IMR-90 (cell line): Measurements from ENCODE around the gene GLCCI1. TPM values are rescaled to one million over a fixed set of nuclear protein-coding genes. Genes with fewer than 3 reads are reported as not detected.

Experiments used
- ATAC-seq: fragments of 200-7000 bp; cut with Tn5 transposase; 2 replicates; pipeline ENCODE4 v1.9.1; 2020; ENCODE audit warnings: low read depth, mild to moderate bottlenecking, moderate library complexity
- BruUV-seq: library from RNA; stranded (reverse); fragments of 400-500 nt; replicated peaks from 2 replicates; lab custom pipeline; 2021; lab: Mats Ljungman, UMichigan
- CTCF ChIA-PET: fragments of 300-600 bp; formaldehyde crosslinking; extraction: SDS; loops from one replicate; lab custom pipeline; 2021; ENCODE audit warnings: antibody characterized with exemption; lab: Yijun Ruan, JAX
- POLR2A ChIA-PET: fragments of 300-600 bp; sonication (Branson Sonifier 250); formaldehyde crosslinking; loops from one replicate; lab custom pipeline; 2022; ENCODE audit warnings: antibody characterized with exemption; ENCODE audit not compliant: unreplicated experiment; lab: Charles Lee
- DNase-seq: peaks from one replicate; pipeline ENCODE4 v3.0.0; 2013
- H2AFZ ChIP-seq: replicated peaks from 2 replicates; pipeline ENCODE3; 2013; ENCODE audit warnings: low read length, mild to moderate bottlenecking; ENCODE audit not compliant: poor library complexity
- H2AK5ac ChIP-seq: 2 replicates; pipeline ENCODE4 v1.6.1; 2013; ENCODE audit warnings: low read depth, low read length, inconsistent platforms
- H2AK9ac ChIP-seq: replicated peaks from 2 replicates; pipeline ENCODE3; 2013; ENCODE audit warnings: mild to moderate bottlenecking, low read depth, low read length, moderate library complexity; ENCODE audit not compliant: poor library complexity
- H2BK120ac ChIP-seq: 2 replicates; pipeline ENCODE4 v1.6.1; 2013; ENCODE audit warnings: low read depth, low read length, inconsistent platforms
- H2BK15ac ChIP-seq: 3 replicates; pipeline ENCODE4 v1.6.1; 2013; ENCODE audit warnings: low read depth, low read length, inconsistent platforms
- H2BK20ac ChIP-seq: 2 replicates; pipeline ENCODE4 v1.6.1; 2013; ENCODE audit warnings: low read depth, mild to moderate bottlenecking, inconsistent platforms, low read length, moderate library complexity
- H2BK5ac ChIP-seq: 2 replicates; pipeline ENCODE4 v1.6.1; 2013; ENCODE audit warnings: mild to moderate bottlenecking, low read depth, low read length, inconsistent platforms; ENCODE audit not compliant: poor library complexity, severe bottlenecking
- H3K14ac ChIP-seq: replicated peaks from 2 replicates; pipeline ENCODE4 v1.6.1; 2013; ENCODE audit warnings: low read depth, low read length, inconsistent platforms
- H3K18ac ChIP-seq: 2 replicates; pipeline ENCODE4 v1.6.1; 2013; ENCODE audit warnings: low read depth, low read length, control low read depth
- H3K23ac ChIP-seq: 2 replicates; pipeline ENCODE4 v1.6.1; 2013; ENCODE audit warnings: low read depth, low read length, inconsistent platforms
- H3K27ac ChIP-seq: 2 replicates; pipeline ENCODE4 v1.5.1; 2013; ENCODE audit warnings: mild to moderate bottlenecking, control low read depth, low read length; ENCODE audit not compliant: insufficient read depth
- H3K27me3 ChIP-seq: 2 replicates; pipeline ENCODE4 v1.6.1; 2013; ENCODE audit warnings: low read length; ENCODE audit not compliant: control insufficient read depth, insufficient read depth
- H3K36me3 ChIP-seq: 2 replicates; pipeline ENCODE4 v1.6.1; 2013; ENCODE audit warnings: low read length, mixed read lengths; ENCODE audit not compliant: control insufficient read depth, insufficient read depth
- H3K4ac ChIP-seq: 2 replicates; pipeline ENCODE4 v1.6.1; 2013; ENCODE audit warnings: low read depth, low read length, inconsistent platforms
- H3K4me1 ChIP-seq: 2 replicates; pipeline ENCODE4 v1.6.1; 2013; ENCODE audit warnings: low read length, mixed read lengths; ENCODE audit not compliant: control insufficient read depth, insufficient read depth
- H3K4me2 ChIP-seq: 2 replicates; pipeline ENCODE4 v1.6.1; 2013; ENCODE audit warnings: low read depth, mild to moderate bottlenecking, control low read depth, low read length, moderate library complexity
- H3K4me3 ChIP-seq: 2 replicates; pipeline ENCODE4 v1.5.1; 2013; ENCODE audit warnings: low read depth, mild to moderate bottlenecking, control low read depth, low read length, moderate library complexity; ENCODE audit not compliant: insufficient read depth
- H3K56ac ChIP-seq: 2 replicates; pipeline ENCODE4 v1.6.1; 2013; ENCODE audit warnings: low read length, inconsistent platforms; ENCODE audit not compliant: insufficient read depth; ENCODE audit errors: extremely low read depth
- H3K79me1 ChIP-seq, 2 experiments: 2 replicates each; pipeline ENCODE4 v1.6.1; 2013; ENCODE audit warnings: low read length in 2 of 2, inconsistent platforms in 1 of 2, low read depth in 1 of 2
- H3K9ac ChIP-seq: 2 replicates; pipeline ENCODE4 v1.6.1; 2013; ENCODE audit warnings: low read depth, low read length, control low read depth
- H3K9me1 ChIP-seq: 2 replicates; pipeline ENCODE4 v1.6.1; 2013; ENCODE audit warnings: low read length, inconsistent platforms; ENCODE audit not compliant: insufficient read depth
- H3K9me3 ChIP-seq: 2 replicates; pipeline ENCODE4 v1.6.1; 2013; ENCODE audit warnings: low read length; ENCODE audit not compliant: control insufficient read depth, insufficient read depth
- H4K20me1 ChIP-seq: 2 replicates; pipeline ENCODE4 v1.6.1; 2013; ENCODE audit warnings: low read length, inconsistent platforms; ENCODE audit not compliant: insufficient read depth
- H4K5ac ChIP-seq: 2 replicates; pipeline ENCODE4 v1.6.1; 2013; ENCODE audit warnings: mild to moderate bottlenecking, low read depth, low read length, control low read depth
- H4K8ac ChIP-seq, 2 experiments: 2 replicates each; pipeline ENCODE4 v1.6.1; 2013; ENCODE audit warnings: low read depth in 2 of 2, low read length in 2 of 2, control low read depth in 1 of 2, inconsistent platforms in 1 of 2
- H4K91ac ChIP-seq: 2 replicates; pipeline ENCODE4 v1.6.1; 2013; ENCODE audit warnings: low read depth, low read length, inconsistent platforms; ENCODE audit not compliant: insufficient read depth
- BHLHE40 ChIP-seq: fragments of 150-350 bp; IDR thresholded peaks from 2 replicates; pipeline ENCODE4 v1.6.1; 2016; ENCODE audit warnings: mild to moderate bottlenecking, low read depth, low read length
- CEBPB ChIP-seq: IDR thresholded peaks from 2 replicates; pipeline ENCODE4 v1.6.1; 2012; ENCODE audit warnings: low read depth, low read length, improper control_type of control experiment
- CHD1 ChIP-seq: IDR thresholded peaks from 2 replicates; pipeline ENCODE4 v1.6.1; 2012; ENCODE audit warnings: low read depth, low read length, improper control_type of control experiment
- FOS ChIP-seq: fragments of 150-350 bp; IDR thresholded peaks from 2 replicates; pipeline ENCODE4 v1.6.1; 2016; ENCODE audit warnings: low read depth, low read length
- MAFK ChIP-seq: IDR thresholded peaks from 2 replicates; pipeline ENCODE4 v1.6.1; 2012; ENCODE audit warnings: low read depth, low read length, improper control_type of control experiment
- MAZ ChIP-seq: IDR thresholded peaks from 2 replicates; pipeline ENCODE4 v1.6.1; 2012; ENCODE audit warnings: low read depth, mild to moderate bottlenecking, low read length, improper control_type of control experiment, moderate library complexity, borderline replicate concordance
- MXI1 ChIP-seq: IDR thresholded peaks from 2 replicates; pipeline ENCODE4 v1.6.1; 2012; ENCODE audit warnings: low read depth, mild to moderate bottlenecking, low read length, moderate library complexity, borderline replicate concordance
- NFE2L2 ChIP-seq: fragments of 150-350 bp; IDR thresholded peaks from 2 replicates; pipeline ENCODE4 v1.6.1; 2016; ENCODE audit warnings: low read depth, mild to moderate bottlenecking, low read length
- POLR2A ChIP-seq: IDR thresholded peaks from 2 replicates; pipeline ENCODE4 v1.6.1; 2012; ENCODE audit warnings: mild to moderate bottlenecking, low read depth, low read length
- RAD21 ChIP-seq: IDR thresholded peaks from 2 replicates; pipeline ENCODE4 v1.6.1; 2012; ENCODE audit warnings: low read length, improper control_type of control experiment
- RCOR1 ChIP-seq: IDR thresholded peaks from 2 replicates; pipeline ENCODE4 v1.6.1; 2012; ENCODE audit warnings: mild to moderate bottlenecking, low read length, improper control_type of control experiment; ENCODE audit not compliant: insufficient replicate concordance
- RFX5 ChIP-seq: IDR thresholded peaks from 2 replicates; pipeline ENCODE4 v1.8.0; 2012; ENCODE audit warnings: low read depth, mild to moderate bottlenecking, low read length, moderate library complexity
- SMC3 ChIP-seq: fragments of 150-350 bp; IDR thresholded peaks from 2 replicates; pipeline ENCODE4 v1.6.1; 2016; ENCODE audit warnings: low read depth, mild to moderate bottlenecking, antibody characterized with exemption, low read length, moderate library complexity
- dilution Hi-C: fragments of 300-500 bp; cut with HindIII; formaldehyde crosslinking; loops from one replicate; pipeline ENCODE4 v1.14.3; 2018; ENCODE audit warnings: low sequenced_read_pairs; ENCODE audit not compliant: unreplicated experiment
- in situ Hi-C: fragments of 300-500 bp; cut with MboI; formaldehyde crosslinking; loops from 3 replicates; pipeline ENCODE4 v1.14.3; 2019; ENCODE audit warnings: low sequenced_read_pairs, inconsistent platforms, mixed read lengths
- intact Hi-C: fragments of 100-400 bp; cut with micrococcal nuclease; formaldehyde crosslinking; loops from 2 replicates; pipeline ENCODE4 v1.10.0; 2022
- polyA plus RNA-seq, 3 experiments: library from polyadenylated mRNA; depleted of rRNA; stranded (reverse); fragments of >200 nt; gene quantifications; 2 replicates each; pipeline ENCODE4 v1.2.3, GENCODE V29; 2012; ENCODE audit warnings: low replicate concordance in 1 of 3
- total RNA-seq: library from RNA; depleted of rRNA; stranded (reverse); fragments of >200 nt; gene quantifications from 2 replicates; pipeline ENCODE4 v1.2.3, GENCODE V29; 2012
- TF ChIP-seq, protein P1 (sequence below): fragments of 150-350 bp; IDR thresholded peaks from 2 replicates; pipeline ENCODE4 v1.6.1; 2016; ENCODE audit warnings: low read depth, mild to moderate bottlenecking, low read length, moderate library complexity, borderline replicate concordance
- TF ChIP-seq, protein P2 (sequence below): conservative IDR thresholded peaks from 2 replicates; pipeline ENCODE4 v1.5.1; 2012; ENCODE audit warnings: mild to moderate bottlenecking, low read depth, low read length, improper control_type of control experiment
- TF ChIP-seq, protein P3 (sequence below): fragments of 150-350 bp; IDR thresholded peaks from 2 replicates; pipeline ENCODE4 v1.6.1; 2017; ENCODE audit warnings: mild to moderate bottlenecking, antibody characterized with exemption, low read length, low read depth

The GLCCI1 gene
- total and polyA plus RNA-seq, 2 of the 4 experiments (the other 2 are of a cell fraction) = 4.1 to 6.2 TPM

DNA sequence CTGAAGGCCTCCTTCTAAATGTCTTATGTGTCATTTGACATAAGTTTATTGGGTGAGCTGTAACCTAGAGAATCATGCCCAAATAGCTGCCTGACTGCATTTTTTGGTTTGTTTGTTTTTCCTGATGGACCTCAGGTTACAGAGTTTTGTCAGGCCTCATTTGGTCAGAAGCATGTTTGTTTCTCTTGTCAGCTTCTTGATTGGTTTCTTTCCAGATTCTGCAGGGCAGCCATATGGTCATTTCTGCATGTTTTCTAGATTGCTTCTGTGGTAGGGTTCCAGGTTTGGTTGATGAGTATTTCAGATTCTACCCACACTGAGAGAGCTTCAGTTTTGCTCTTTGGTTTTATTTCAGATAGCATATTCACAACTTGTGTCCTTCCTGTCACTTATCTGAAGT lies 28.0 kb downstream of the GLCCI1 start:
- H4K5ac ChIP-seq = no peak overlapping the region
- H3K56ac ChIP-seq = no peak overlapping the region
- TF ChIP-seq, protein P1, sequence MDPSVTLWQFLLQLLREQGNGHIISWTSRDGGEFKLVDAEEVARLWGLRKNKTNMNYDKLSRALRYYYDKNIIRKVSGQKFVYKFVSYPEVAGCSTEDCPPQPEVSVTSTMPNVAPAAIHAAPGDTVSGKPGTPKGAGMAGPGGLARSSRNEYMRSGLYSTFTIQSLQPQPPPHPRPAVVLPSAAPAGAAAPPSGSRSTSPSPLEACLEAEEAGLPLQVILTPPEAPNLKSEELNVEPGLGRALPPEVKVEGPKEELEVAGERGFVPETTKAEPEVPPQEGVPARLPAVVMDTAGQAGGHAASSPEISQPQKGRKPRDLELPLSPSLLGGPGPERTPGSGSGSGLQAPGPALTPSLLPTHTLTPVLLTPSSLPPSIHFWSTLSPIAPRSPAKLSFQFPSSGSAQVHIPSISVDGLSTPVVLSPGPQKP = no peak
- TF ChIP-seq, protein P2, sequence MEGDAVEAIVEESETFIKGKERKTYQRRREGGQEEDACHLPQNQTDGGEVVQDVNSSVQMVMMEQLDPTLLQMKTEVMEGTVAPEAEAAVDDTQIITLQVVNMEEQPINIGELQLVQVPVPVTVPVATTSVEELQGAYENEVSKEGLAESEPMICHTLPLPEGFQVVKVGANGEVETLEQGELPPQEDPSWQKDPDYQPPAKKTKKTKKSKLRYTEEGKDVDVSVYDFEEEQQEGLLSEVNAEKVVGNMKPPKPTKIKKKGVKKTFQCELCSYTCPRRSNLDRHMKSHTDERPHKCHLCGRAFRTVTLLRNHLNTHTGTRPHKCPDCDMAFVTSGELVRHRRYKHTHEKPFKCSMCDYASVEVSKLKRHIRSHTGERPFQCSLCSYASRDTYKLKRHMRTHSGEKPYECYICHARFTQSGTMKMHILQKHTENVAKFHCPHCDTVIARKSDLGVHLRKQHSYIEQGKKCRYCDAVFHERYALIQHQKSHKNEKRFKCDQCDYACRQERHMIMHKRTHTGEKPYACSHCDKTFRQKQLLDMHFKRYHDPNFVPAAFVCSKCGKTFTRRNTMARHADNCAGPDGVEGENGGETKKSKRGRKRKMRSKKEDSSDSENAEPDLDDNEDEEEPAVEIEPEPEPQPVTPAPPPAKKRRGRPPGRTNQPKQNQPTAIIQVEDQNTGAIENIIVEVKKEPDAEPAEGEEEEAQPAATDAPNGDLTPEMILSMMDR = no peak
- TF ChIP-seq MAZ = no peak
- TF ChIP-seq, protein P3, sequence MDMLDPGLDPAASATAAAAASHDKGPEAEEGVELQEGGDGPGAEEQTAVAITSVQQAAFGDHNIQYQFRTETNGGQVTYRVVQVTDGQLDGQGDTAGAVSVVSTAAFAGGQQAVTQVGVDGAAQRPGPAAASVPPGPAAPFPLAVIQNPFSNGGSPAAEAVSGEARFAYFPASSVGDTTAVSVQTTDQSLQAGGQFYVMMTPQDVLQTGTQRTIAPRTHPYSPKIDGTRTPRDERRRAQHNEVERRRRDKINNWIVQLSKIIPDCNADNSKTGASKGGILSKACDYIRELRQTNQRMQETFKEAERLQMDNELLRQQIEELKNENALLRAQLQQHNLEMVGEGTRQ = no peak
- no peak for TF ChIP-seq RFX5
- TF ChIP-seq CEBPB = no peak
- no peak for TF ChIP-seq BHLHE40
- TF ChIP-seq MXI1 = no peak
- TF ChIP-seq POLR2A = no peak
- TF ChIP-seq MAFK = no peak
- no peak for TF ChIP-seq CHD1
- no peak for TF ChIP-seq SMC3
- TF ChIP-seq FOS = no peak
- no peak for TF ChIP-seq RAD21
- TF ChIP-seq RCOR1 = no peak
- no peak for TF ChIP-seq NFE2L2
- dilution Hi-C loops (no loop called here), intact Hi-C loops (no loop called here), in situ Hi-C loops (no loop called here)
- H2BK120ac ChIP-seq = no peak overlapping the region
- ATAC-seq (peak; percentile 56), DNase-seq (peak; percentile 30)
- no peak overlapping the region for H3K9ac ChIP-seq
- H2AK9ac ChIP-seq = no peak overlapping the region
- H2AK5ac ChIP-seq = no peak overlapping the region
- peaks cover 12 to 24% of the 10 kb centered on the region in 2 experiments for H3K79me1 ChIP-seq
- no peak overlapping the region for H2BK5ac ChIP-seq
- no peak overlapping the region for H3K27ac ChIP-seq
- no peaks in the 10 kb centered on the region for H3K36me3 ChIP-seq
- no peak overlapping the region for H3K14ac ChIP-seq
- H4K8ac ChIP-seq = no peak overlapping the region
- peaks cover 3% of the 10 kb centered on the region; the same call in 1 of the 2 replicates for H3K9me1 ChIP-seq
- ChIA-PET CTCF (interaction anchor here (0.8 kb wide), 1 partner anchor 20 kb away, joined by 3 read pairs; no protein-coding TSS in a partner anchor), POLR2A (no interaction called here)
- H3K4me1 ChIP-seq = peaks cover 3% of the 10 kb centered on the region; the same call in 1 of the 2 replicates
- peak overlapping the region; percentile 58; the same call in 1 of the 2 replicates for H3K4me2 ChIP-seq
- no peak overlapping the region for H2BK15ac ChIP-seq
- H3K23ac ChIP-seq = no peak overlapping the region
- H3K18ac ChIP-seq = no peak overlapping the region
- no peak overlapping the region for H3K4ac ChIP-seq
- BruUV-seq = no TSS peak
- H3K4me3 ChIP-seq = no peak overlapping the region
- no peaks in the 10 kb centered on the region for H3K27me3 ChIP-seq
- H4K91ac ChIP-seq = no peak overlapping the region
- no peak overlapping the region for H2BK20ac ChIP-seq
- peaks cover 3% of the 10 kb centered on the region; the same call in 1 of the 2 replicates for H4K20me1 ChIP-seq
- peaks cover 2% of the 10 kb centered on the region; the same call in 1 of the 2 replicates for H3K9me3 ChIP-seq
- H2AFZ ChIP-seq = no peak overlapping the region
